ENCODE results near the gene CFHR2.

CFHR2 gene

GRCh38 chr1:197001828-197002227, 58.3 kb downstream of the CFHR2 start:
- DNase-seq (ENCODE audit: low read depth, low spot score), result no peak

- DNase-seq (ENCODE audit: low read depth, low spot score), result no peak
Observed at GRCh38 chr1:197003132-197003531, 59.6 kb downstream of the CFHR2 start.

GRCh38 chr1:197008861-197009260, 65.3 kb downstream of the CFHR2 start:
- DNase-seq (ENCODE audit: low read depth, low spot score), result no peak
